GM20000 (cell line): ENCODE data around the gene CORT.

Experiments
- DNase-seq: peaks from one replicate; pipeline ENCODE4 v3.0.0; 2012; ENCODE audit warnings: low spot score
- TF ChIP-seq, protein P1 (sequence below): IDR thresholded peaks from 2 replicates; pipeline ENCODE4 v1.5.1; 2012; ENCODE audit warnings: mild to moderate bottlenecking, control low read depth; ENCODE audit errors: extremely low read depth, missing control alignments

CORT gene

DNA sequence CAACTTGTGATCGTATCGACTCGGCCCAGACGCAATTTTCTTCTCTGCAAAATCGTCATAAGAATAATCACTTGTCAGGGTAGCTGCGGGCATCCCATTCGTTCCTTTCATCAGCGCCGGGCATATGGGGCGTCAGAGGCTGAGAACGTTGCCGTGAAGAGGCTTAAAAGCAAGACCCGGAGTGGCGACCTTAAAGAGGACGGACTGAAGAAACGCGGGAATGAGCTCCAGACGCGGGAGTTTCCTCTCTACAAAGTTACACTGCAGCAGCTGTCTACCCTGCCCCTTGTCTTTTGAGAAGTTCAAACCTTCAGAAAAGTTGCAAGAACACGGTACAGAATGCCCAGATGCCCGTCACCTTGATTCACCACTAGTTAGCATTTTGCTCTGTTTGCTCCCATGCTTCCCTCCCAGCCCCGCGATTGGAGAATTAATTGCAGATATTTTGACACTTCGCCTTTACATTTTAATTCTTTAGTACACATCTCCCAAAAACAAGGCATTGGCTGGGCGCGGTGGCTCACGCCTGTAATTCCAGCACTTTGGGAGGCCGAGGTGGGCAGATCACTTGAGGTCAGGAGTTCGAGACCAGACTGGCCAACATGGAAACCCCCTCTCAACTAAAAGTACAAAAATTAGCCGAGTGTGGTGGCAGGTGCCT is 18.6 kb upstream of the CORT start:
- DNase-seq = peak; percentile 16
- TF ChIP-seq, protein P1, sequence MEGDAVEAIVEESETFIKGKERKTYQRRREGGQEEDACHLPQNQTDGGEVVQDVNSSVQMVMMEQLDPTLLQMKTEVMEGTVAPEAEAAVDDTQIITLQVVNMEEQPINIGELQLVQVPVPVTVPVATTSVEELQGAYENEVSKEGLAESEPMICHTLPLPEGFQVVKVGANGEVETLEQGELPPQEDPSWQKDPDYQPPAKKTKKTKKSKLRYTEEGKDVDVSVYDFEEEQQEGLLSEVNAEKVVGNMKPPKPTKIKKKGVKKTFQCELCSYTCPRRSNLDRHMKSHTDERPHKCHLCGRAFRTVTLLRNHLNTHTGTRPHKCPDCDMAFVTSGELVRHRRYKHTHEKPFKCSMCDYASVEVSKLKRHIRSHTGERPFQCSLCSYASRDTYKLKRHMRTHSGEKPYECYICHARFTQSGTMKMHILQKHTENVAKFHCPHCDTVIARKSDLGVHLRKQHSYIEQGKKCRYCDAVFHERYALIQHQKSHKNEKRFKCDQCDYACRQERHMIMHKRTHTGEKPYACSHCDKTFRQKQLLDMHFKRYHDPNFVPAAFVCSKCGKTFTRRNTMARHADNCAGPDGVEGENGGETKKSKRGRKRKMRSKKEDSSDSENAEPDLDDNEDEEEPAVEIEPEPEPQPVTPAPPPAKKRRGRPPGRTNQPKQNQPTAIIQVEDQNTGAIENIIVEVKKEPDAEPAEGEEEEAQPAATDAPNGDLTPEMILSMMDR = no peak

DNA sequence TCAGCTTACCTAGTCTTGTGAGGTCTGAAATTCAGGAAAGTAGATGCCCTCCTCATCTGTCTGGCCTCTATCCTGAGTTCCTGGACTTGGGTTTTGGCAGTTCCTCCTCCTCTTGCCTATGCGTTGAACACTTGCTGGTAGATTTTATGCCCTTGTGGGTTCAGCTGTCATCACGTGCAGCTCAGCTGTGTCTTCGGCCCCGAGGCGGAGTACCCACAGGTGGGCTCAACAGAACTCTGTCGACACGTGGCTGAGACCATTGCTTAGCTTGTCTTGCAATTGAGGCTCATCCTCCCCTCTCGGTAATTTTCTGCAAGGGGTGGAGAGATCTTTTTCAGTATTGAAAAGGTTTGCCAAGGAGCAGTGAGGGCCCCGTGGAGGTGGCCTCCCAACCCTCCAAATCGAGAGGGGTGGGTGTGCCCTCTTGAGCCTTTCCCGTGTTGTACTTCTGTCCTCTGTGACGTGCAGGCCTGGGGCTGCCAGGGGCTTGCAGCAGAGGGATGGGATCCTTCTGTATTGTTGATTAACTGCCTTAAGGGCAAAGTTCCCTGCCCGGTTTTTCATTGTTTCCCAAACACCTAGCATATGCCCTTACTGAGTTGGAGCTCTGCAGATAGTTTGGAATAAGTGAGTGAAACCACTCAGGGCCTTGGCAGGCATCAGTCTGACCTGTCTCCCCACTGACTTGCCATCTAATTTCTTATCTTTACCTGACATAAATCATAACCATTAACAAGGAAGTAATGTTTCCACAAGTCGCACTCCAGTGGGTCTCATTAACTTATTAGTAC is 16.7 kb upstream of the CORT start:
- DNase-seq = no peak
- TF ChIP-seq, protein P1 = no peak

DNA sequence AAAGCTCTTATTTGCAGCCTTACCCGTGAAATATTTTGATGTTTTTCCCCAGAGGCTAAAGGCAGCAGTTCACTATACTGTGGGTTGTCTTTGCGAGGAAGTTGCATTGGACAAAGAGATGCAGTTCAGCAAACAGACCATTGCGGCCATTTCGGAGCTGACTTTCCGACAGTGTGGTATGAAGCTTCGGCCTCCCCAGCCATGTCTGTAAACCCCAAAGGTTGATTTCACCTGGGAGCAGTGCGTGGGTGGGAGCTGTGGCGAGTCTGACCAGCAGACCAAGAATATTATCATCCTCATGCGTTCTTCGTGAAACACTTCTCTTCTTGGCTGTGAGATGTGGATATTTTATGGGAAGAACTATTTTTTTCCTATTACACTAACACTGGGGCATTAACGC is 16.0 kb upstream of the CORT start:
- no peak for DNase-seq
- TF ChIP-seq, protein P1 = no peak

DNA sequence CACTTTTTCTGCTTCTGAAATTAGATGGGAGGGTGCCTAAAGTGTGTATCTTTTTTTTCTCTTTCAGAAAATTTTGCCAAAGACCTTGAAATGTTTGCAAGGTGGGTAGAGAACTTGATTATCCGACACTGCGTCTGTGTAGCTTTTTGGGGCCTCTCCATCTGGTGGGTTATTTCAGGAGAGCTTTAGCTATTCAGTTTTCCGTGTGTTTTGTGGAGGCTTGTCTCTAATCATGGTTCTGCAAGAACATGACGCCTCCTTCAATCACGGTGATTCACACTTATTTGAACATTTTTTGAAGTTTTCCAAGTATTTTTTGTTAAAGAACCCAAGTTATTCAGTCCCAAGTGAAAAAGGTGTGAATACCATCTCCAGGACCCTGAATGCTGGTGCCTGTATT is 15.2 kb upstream of the CORT start:
- TF ChIP-seq, protein P1 = no peak
- no peak for DNase-seq

DNA sequence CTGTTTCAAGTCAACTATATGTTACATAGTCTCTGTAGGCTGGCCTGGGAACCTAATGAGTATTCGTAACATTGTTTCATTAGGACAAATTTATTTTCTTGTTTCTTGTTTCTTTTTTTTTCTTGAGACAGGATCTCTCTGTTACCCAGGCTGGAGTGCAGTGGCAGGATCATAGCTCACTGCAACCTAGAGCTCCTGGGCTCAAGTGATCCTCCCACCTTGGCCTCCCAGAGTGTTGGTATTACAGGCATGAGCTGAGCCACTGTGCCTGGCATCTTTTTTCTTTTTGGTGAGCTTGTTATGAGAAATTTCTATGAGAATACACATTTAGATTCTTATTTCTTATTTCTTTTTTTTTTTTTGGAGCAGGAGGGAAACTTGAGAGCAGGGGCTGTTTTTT is 12.8 kb upstream of the CORT start:
- no peak for DNase-seq
- TF ChIP-seq, protein P1 = no peak

DNA sequence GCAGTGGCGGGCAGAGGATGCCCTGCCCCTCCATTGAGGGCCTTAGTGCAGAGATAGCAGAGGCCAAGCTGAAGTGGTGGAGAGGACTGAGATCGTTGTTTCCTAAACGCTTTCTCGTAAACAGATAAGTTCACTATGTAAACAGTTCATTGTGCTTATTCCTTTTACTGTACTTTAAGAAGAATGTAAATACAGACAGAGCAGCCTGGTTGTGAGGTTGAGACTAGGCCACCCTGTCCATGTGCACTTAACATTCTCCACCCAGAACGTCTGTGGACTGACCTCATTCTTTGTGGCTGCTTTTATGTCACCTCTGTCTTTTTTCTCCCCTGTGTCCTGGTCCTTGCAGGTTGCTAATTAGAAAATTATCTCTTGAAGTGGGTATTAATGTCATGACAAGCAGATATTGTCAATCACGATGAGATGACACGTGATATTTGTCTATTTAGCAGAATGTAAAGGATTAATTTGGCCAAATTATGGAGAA is 11.1 kb upstream of the CORT start:
- TF ChIP-seq, protein P1 = no peak
- no peak for DNase-seq

DNA sequence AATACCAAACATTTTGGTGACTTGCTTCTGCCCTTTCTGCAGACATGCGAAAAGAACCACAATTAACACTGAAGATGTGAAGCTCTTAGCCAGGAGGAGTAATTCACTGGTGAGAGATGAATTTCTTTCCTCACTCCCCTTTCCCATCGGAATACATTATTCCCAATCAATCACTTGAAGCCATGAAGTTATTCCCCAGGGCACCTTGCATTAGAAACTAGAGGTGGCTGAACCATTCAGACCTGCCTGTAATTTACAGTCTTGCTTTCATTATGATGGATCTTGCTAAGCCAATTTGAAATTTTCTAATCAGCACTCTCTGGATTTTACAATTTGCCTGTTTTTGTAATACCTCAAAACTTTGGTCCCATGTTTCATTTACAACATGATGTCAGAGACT is 9.5 kb upstream of the CORT start:
- no peak for DNase-seq
- TF ChIP-seq, protein P1 = no peak
